Stomach (tissue), 9 donors: Measurements from ENCODE around the gene CHMP2A. TPM values are rescaled to one million over a fixed set of nuclear protein-coding genes. Genes with fewer than 3 reads are reported as not detected.

Experiments
- DNase-seq, 2 donors: peaks; one replicate each; pipeline versions ENCODE4 v3.0.0 to v3.0.0-alpha.2; 2013 to 2019
- H3K27ac ChIP-seq, 5 donors: fragments of 200-600 bp in 4 of 5; sonication (generic) in 4 of 5; one replicate each; pipeline ENCODE4 v1.5.1; 2013 to 2019; ENCODE audit warnings: mild to moderate bottlenecking in 1 of 5, moderate library complexity in 1 of 5
- H3K27me3 ChIP-seq, 3 donors: fragments of 200-600 bp; sonication (generic); one replicate each; pipeline ENCODE4 v1.5.1; 2017 to 2019; ENCODE audit warnings: mixed run types in 1 of 3
- H3K36me3 ChIP-seq, 4 donors: fragments of 200-600 bp; sonication (generic); 1 replicate in 3 of 4; 2 replicates in 1 of 4; pipeline ENCODE4 v1.5.1; 2016 to 2019
- H3K4me1 ChIP-seq, 4 donors: fragments of 200-600 bp; sonication (generic); one replicate each; pipeline ENCODE4 v1.5.1; 2016 to 2019
- H3K4me3 ChIP-seq, 4 donors: fragments of 200-600 bp; sonication (generic) in 3 of 4; one replicate each; pipeline ENCODE4 v1.5.1; 2016 to 2019; ENCODE audit warnings: mild to moderate bottlenecking in 1 of 4
- H3K9me3 ChIP-seq, 4 donors: fragments of 200-600 bp; sonication (generic); one replicate each; pipeline ENCODE4 v1.5.1; 2016 to 2019
- EP300 ChIP-seq: sonication (generic); formaldehyde crosslinking; IDR thresholded peaks from one replicate; pipeline ENCODE4 v1.6.1; 2017; ENCODE audit warnings: antibody characterized with exemption
- POLR2A ChIP-seq, 4 donors: fragments of 450-650 bp; IDR thresholded peaks; one replicate each; pipeline ENCODE4 v1.6.1; 2016; ENCODE audit warnings: antibody characterized with exemption in 4 of 4, control low read depth in 2 of 4, mild to moderate bottlenecking in 1 of 4, moderate library complexity in 1 of 4
- POLR2AphosphoS5 ChIP-seq, 3 donors: sonication (generic); formaldehyde crosslinking; IDR thresholded peaks; one replicate each; pipeline ENCODE4 v1.6.1; 2016; ENCODE audit warnings: antibody characterized with exemption in 3 of 3
- WGBS, 5 donors: extraction: QIAGEN DNeasy Blood & Tissue Kit in 3 of 5; methylation state at CpG; one replicate each; pipeline versions ENCODE4 v1.1.5 to v1.1.7; 2013 to 2018; 5-methylcytosine and 5-hydroxymethylcytosine counted together
- intact Hi-C: fragments of 100-400 bp; cut with DNase I; formaldehyde crosslinking; loops from one replicate; pipeline ENCODE4 v1.15.1; 2023; ENCODE audit warnings: low total_unique reads
- polyA plus RNA-seq, 3 donors: library from polyadenylated mRNA; stranded (reverse); fragments of 200-250 nt; gene quantifications; one replicate each; pipeline ENCODE4 v1.2.3, GENCODE V29; 2013
- total RNA-seq, 5 donors: library from RNA; depleted of rRNA; stranded (reverse); fragments of >200 nt; gene quantifications; one replicate each; pipeline versions ENCODE4 v1.1.0 to v1.2.3, GENCODE V29; 2014 to 2016
- TF ChIP-seq, protein P1 (sequence below), 7 experiments: fragments of 450-650 bp in 4 of 7; fragments of 200-600 bp in 3 of 7; sonication (generic) in 3 of 7; IDR thresholded peaks; one replicate each; pipeline ENCODE4 v1.5.1; 2016 to 2019; ENCODE audit warnings: antibody characterized with exemption in 7 of 7, control low read depth in 2 of 7, mild to moderate bottlenecking in 1 of 7
- donor health status: healthy with polysubstance abuse.
- donor health status: Bipolar disorder and iron deficiency.
- donor health status: healthy.

Gene CHMP2A
- total and polyA plus RNA-seq, 8 donors, result 55.8 to 338 (median 168) TPM

DNA sequence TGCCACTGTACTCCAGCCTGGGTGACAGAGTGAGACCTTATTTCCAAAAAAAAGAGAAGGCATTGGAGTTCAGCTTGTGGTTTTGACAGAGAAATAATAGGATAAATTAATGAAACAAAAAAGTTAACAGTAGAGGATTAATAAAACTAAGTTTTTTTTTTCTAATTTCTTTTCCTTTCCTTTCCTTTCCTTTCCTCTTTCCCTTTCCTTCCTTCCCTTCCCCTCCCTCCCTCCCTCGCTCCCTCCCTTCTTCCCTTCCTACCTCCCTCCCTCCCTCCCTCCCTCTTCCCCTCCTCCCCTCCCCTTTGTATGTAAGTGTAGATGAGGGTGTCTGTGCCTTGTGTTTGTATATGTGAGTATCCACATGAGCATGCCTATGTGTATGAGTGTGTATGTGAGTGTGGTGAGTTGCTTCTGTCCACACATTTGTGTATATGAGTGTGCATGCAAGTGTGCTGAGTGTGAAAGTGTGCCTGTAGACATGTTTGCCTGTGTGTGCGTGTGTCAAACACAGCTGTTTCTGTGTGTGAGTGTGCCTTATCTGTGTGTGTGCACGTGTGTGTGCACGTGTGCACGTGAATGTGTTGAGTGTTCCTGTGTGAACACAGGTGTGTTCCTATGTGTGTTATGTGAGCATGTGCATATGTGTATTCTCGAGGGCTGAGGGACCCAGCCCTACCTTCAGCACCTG is 30.7 kb upstream of the CHMP2A start:
- H3K36me3 ChIP-seq, result peaks cover 17 to 35% (median 32%) of the 10 kb centered on the region in 4 donors
- no peak for DNase-seq
- H3K4me1 ChIP-seq, result peaks cover 8 to 13% (median 10%) of the 10 kb centered on the region in 4 donors
- no peak overlapping the region for H3K4me3 ChIP-seq
- H3K9me3 ChIP-seq, result no peaks in the 10 kb centered on the region
- TF ChIP-seq EP300, result no peak
- no peak for TF ChIP-seq POLR2AphosphoS5 (IDR thresholded peaks at IDR 0.05)
- no peak for TF ChIP-seq POLR2A (IDR thresholded peaks at IDR 0.05)
- TF ChIP-seq, protein P1, sequence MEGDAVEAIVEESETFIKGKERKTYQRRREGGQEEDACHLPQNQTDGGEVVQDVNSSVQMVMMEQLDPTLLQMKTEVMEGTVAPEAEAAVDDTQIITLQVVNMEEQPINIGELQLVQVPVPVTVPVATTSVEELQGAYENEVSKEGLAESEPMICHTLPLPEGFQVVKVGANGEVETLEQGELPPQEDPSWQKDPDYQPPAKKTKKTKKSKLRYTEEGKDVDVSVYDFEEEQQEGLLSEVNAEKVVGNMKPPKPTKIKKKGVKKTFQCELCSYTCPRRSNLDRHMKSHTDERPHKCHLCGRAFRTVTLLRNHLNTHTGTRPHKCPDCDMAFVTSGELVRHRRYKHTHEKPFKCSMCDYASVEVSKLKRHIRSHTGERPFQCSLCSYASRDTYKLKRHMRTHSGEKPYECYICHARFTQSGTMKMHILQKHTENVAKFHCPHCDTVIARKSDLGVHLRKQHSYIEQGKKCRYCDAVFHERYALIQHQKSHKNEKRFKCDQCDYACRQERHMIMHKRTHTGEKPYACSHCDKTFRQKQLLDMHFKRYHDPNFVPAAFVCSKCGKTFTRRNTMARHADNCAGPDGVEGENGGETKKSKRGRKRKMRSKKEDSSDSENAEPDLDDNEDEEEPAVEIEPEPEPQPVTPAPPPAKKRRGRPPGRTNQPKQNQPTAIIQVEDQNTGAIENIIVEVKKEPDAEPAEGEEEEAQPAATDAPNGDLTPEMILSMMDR (IDR thresholded peaks at IDR 0.05), result no peak
- H3K27ac ChIP-seq, result no peak overlapping the region
- no peaks in the 10 kb centered on the region for H3K27me3 ChIP-seq
- intact Hi-C loops, result no loop called here
- WGBS, 5 donors, result 71 to 85% (median 81%) methylated on average over 6 of the region's 6 CpGs

DNA sequence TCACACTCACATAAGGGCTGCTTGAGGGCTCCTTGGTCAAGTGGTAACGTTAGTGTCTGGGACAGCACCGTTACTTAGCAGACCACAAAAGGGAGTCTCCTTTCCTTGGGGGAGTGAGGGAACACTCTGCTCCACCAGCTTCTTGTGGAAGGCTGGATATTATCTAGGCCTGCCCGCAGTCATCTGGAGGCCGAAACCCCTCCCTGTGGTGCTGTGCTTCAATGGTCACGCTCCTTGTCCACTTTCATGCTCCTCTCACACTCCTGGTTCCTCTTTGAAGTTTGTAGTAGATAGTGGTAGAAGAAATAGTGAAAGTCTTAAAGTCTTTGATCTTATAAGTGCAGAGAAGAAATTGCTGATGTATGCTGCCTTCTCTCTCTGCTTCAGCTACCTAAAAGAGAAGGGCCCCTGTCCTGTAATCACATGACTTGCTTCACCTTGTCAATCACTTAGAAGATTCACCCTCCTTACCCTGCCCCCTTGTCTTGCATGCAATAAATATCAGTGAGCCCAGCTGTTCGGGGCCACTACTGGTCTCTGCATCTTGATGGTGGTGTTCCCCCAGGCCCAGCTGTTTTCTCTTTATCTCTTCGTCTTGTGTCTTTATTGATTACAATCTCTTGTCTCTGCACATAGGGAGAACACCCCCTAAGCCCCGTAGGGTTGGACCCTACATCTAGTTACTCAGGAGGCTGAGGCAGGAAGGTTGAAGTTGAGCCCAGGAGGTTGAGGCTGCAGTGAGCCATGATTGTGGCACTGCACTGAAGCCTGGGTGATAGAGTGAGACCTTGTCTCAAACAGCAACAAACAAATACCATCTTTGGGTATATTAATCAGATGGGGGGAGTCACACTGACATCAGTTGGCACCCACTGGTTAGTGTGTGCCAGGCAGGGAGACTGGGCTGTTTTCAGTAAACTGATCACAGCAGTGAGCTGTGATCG is 29.9 kb upstream of the CHMP2A start:
- Histone ChIP-seq H3K27me3 (no peaks in the 10 kb centered on the region), H3K9me3 (no peaks in the 10 kb centered on the region), H3K4me3 (no peak overlapping the region), H3K36me3 (peaks cover 17 to 35% (median 32%) of the 10 kb centered on the region in 4 donors), H3K27ac (no peak overlapping the region), H3K4me1 (peaks cover 8 to 16% (median 11%) of the 10 kb centered on the region in 4 donors)
- WGBS, 5 donors, result 84 to 93% (median 85%) methylated on average over 8 to 9 of the region's 9 CpGs
- intact Hi-C loops, result no loop called here
- no peak for DNase-seq
- no peak for TF ChIP-seq POLR2A (IDR thresholded peaks at IDR 0.05)

DNA sequence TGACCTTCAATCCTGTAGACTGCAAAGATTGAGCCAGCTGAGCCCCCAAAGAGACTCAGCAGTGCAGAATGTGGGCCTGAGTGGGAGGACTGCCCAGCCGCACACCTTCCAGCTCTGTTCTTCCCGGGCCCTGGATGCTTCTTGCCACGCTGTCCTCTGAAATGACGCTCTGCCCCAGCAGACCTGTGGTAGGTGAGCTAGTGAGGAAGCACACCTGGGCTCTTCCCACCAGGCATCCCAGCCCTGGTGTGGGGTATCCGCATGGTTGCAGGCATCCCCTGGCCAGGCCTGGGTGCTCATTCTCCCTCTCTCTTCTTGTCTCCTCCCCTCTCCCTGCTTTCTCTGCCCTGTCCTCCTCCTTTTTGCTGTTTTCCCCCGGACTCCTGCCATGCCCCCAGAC is 28.1 kb upstream of the CHMP2A start:
- no peaks in the 10 kb centered on the region for H3K27me3 ChIP-seq
- 94 to 97% (median 96%) methylated on average over 6 of the region's 6 CpGs for WGBS, 5 donors
- peaks cover 8 to 31% (median 15%) of the 10 kb centered on the region in 4 donors for H3K4me1 ChIP-seq
- intact Hi-C loops, result no loop called here
- TF ChIP-seq EP300, result no peak
- no peak for TF ChIP-seq POLR2AphosphoS5 (IDR thresholded peaks at IDR 0.05)
- TF ChIP-seq, protein P1 (IDR thresholded peaks at IDR 0.05), result no peak
- TF ChIP-seq POLR2A (IDR thresholded peaks at IDR 0.05), result no peak
- H3K4me3 ChIP-seq, result no peak overlapping the region
- no peak overlapping the region for H3K27ac ChIP-seq
- no peak for DNase-seq
- peaks cover 17 to 38% (median 33%) of the 10 kb centered on the region in 4 donors for H3K36me3 ChIP-seq
- H3K9me3 ChIP-seq, result no peaks in the 10 kb centered on the region

DNA sequence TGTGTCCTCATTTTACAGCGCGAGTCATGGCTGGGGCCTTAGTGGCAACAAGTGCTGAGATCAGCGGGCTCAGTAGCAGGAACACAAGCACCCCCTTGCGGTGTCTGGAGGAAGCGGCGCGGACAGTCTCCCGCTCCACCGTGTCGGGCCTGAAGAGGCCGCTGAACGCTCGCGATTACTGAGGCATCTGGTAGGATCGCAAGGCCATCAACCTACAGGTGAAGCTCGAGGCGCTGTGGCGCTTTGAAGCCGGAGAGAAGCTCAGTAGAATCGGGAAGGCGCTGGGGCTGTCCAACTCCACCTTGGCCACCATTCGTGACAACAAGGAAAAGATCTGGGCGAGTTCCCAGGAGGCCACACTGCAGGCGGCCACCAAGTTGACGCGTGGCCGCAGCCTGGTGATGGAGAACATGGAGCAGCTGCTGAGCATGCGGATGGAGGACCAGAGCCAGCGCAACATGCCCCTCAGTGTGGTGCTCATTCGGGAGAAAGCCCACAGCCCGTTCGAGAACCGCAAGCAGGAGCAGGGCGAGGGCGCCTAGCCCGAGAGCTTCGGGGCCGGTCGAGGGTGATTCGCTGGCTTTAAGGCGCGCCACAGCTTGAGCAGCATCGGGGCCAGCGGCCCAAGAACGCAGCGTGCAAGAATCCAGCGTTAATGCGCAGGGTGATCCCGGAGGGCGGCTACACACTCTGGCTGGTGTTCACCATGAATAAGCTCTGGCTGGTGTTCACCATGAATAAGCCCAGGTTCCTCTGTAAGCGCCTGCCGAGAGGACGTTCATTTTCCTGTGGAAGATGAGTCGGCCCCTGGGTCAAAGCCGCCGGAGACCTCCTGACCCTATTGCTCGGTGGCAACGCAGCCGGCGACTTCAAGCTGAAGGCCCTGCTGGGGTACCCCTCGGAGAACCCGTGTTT is 26.6 kb upstream of the CHMP2A start:
- Histone ChIP-seq H3K36me3 (peaks cover 17 to 41% (median 33%) of the 10 kb centered on the region in 4 donors), H3K9me3 (no peaks in the 10 kb centered on the region), H3K4me1 (peaks cover 8 to 46% (median 22%) of the 10 kb centered on the region in 4 donors), H3K4me3 (no peak overlapping the region), H3K27me3 (no peaks in the 10 kb centered on the region), H3K27ac (peak overlapping the region in 4 of 5 donors; percentile 52 to 82 (median 62))
- 66 to 73% (median 71%) methylated on average over 51 to 62 of the region's 62 CpGs for WGBS, 5 donors
- intact Hi-C loops, result no loop called here
- TF ChIP-seq POLR2AphosphoS5 (IDR thresholded peaks at IDR 0.05) (peak; percentile 33 to 76 (median 60)), POLR2A (IDR thresholded peaks at IDR 0.05) (no peak), EP300 (no peak)
- TF ChIP-seq, protein P1 (IDR thresholded peaks at IDR 0.05), result peak in 5 of 7 experiments; percentile 84 to 92 (median 86)
- peak; percentile 89 to 95 for DNase-seq
